ENCODE results near the gene SLCO2A1. TPM values are rescaled to one million over a fixed set of nuclear protein-coding genes. Genes with fewer than 3 reads are reported as not detected.

Gene SLCO2A1
- total RNA-seq, 1 donor from 2014 or later: 0.33 TPM

DNA sequence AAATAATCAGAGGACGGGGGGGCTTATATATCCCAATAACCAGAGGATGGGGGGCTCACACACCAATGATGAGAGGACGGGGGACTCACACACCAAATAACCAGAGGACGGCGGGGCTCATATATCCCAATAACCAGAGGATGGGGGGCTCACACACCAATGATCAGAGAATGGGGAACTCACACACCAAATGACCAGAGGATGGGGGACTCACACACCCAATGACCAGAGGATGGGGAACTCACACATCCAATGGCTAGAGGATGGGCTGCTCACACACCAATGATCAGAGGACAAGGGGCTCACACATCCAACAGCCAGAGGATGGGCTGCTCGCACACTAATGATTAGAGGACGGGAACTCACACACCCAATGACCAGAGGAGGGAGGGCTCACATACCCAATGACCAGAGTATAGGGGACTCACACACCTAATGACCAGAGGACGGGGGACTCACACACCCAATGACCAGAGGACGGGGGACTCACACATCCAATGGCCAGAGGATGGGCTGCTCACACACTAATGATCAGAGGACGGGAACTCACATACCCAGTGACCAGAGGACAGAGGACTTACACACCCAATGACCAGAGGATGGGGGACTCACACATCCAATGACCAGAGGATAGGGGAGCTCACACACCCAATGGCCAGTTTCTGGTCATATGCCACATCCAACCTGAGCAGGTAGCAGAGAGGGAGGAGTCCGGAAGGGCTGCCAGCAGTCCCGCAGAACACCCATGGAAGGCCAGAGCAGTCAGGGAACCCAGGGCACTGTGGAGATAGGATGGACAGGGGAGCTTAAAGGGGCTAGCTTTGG lies 144.6 kb downstream of the SLCO2A1 start:
- Mint-ChIP-seq H3K4me1 (peaks cover 5% of the 10 kb centered on the region), H3K4me3 (no peak overlapping the region), H3K27ac (ENCODE audit: unreplicated experiment) (no peak overlapping the region)

GRCh38 chr3:133884054-133884886 lies 145.5 kb downstream of the SLCO2A1 start:
- H3K4me1 Mint-ChIP-seq: peaks cover 5% of the 10 kb centered on the region
- peaks cover 3% of the 10 kb centered on the region for H3K36me3 Mint-ChIP-seq (ENCODE audit: low read depth)
- no peak overlapping the region for H3K4me3 Mint-ChIP-seq
- peaks cover 3% of the 10 kb centered on the region for H3K9me3 Mint-ChIP-seq
- DNase-seq (ENCODE audit: low read depth, low spot score): no peak
- no peak overlapping the region for H3K27ac Mint-ChIP-seq (ENCODE audit: unreplicated experiment)
- no peaks in the 10 kb centered on the region for H3K27me3 Mint-ChIP-seq (ENCODE audit: low read depth)
- TF ChIP-seq, protein P1, sequence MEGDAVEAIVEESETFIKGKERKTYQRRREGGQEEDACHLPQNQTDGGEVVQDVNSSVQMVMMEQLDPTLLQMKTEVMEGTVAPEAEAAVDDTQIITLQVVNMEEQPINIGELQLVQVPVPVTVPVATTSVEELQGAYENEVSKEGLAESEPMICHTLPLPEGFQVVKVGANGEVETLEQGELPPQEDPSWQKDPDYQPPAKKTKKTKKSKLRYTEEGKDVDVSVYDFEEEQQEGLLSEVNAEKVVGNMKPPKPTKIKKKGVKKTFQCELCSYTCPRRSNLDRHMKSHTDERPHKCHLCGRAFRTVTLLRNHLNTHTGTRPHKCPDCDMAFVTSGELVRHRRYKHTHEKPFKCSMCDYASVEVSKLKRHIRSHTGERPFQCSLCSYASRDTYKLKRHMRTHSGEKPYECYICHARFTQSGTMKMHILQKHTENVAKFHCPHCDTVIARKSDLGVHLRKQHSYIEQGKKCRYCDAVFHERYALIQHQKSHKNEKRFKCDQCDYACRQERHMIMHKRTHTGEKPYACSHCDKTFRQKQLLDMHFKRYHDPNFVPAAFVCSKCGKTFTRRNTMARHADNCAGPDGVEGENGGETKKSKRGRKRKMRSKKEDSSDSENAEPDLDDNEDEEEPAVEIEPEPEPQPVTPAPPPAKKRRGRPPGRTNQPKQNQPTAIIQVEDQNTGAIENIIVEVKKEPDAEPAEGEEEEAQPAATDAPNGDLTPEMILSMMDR (conservative IDR thresholded peaks at IDR 0.05): no peak

More for the DNA sequence above, 144.6 kb downstream of the SLCO2A1 start:
- no peak for DNase-seq (ENCODE audit: low read depth, low spot score)
- H3K36me3 Mint-ChIP-seq (ENCODE audit: low read depth): peaks cover 3% of the 10 kb centered on the region
- no peaks in the 10 kb centered on the region for H3K27me3 Mint-ChIP-seq (ENCODE audit: low read depth)
- peaks cover 3% of the 10 kb centered on the region for H3K9me3 Mint-ChIP-seq
- TF ChIP-seq, protein P1 (conservative IDR thresholded peaks at IDR 0.05): no peak

GRCh38 chr3:133883641-133884040 lies 146.1 kb downstream of the SLCO2A1 start:
- H3K36me3 Mint-ChIP-seq (ENCODE audit: low read depth): peaks cover 3% of the 10 kb centered on the region
- H3K4me3 Mint-ChIP-seq: no peak overlapping the region
- no peaks in the 10 kb centered on the region for H3K27me3 Mint-ChIP-seq (ENCODE audit: low read depth)
- H3K4me1 Mint-ChIP-seq: peaks cover 1% of the 10 kb centered on the region
- peaks cover 3% of the 10 kb centered on the region for H3K9me3 Mint-ChIP-seq
- no peak for DNase-seq (ENCODE audit: low read depth, low spot score)
- H3K27ac Mint-ChIP-seq (ENCODE audit: unreplicated experiment): no peak overlapping the region
- TF ChIP-seq, protein P1 (conservative IDR thresholded peaks at IDR 0.05): no peak

GRCh38 chr3:133882986-133883586 lies 146.6 kb downstream of the SLCO2A1 start:
- TF ChIP-seq, protein P1 (conservative IDR thresholded peaks at IDR 0.05): no peak
- Mint-ChIP-seq H3K4me3 (no peak overlapping the region), H3K27me3 (ENCODE audit: low read depth) (no peaks in the 10 kb centered on the region), H3K36me3 (ENCODE audit: low read depth) (peaks cover 3% of the 10 kb centered on the region), H3K27ac (ENCODE audit: unreplicated experiment) (no peak overlapping the region), H3K9me3 (peaks cover 8% of the 10 kb centered on the region), H3K4me1 (no peaks in the 10 kb centered on the region)
- DNase-seq (ENCODE audit: low read depth, low spot score): no peak

Measured in neural crest cell (in vitro differentiated cells).